Panc1 (cell line): ENCODE measurements around the gene CHPT1. TPM values are rescaled to one million over a fixed set of nuclear protein-coding genes. Genes with fewer than 3 reads are reported as not detected.
A peak's percentile ranks its signal among the peaks of the same experiment; 100 is the strongest.
"Not testable (repeated sequence)": the region's sequence is repeated elsewhere in the genome, so short reads cannot be mapped to it uniquely, and the experiment has no call there.

Source experiments
- ATAC-seq: fragments of 200-7000 bp; cut with Tn5 transposase; 2 replicates; pipeline ENCODE4 v1.9.1; 2020; ENCODE audit warnings: mild to moderate bottlenecking, moderate library complexity
- BruUV-seq: library from RNA; stranded (reverse); fragments of 400-500 nt; replicated peaks from 2 replicates; lab custom pipeline; 2021; lab: Mats Ljungman, UMichigan
- CTCF ChIA-PET: fragments of 300-600 bp; sonication (Branson Sonifier 250); formaldehyde crosslinking; loops from one replicate; lab custom pipeline; 2022; ENCODE audit warnings: antibody characterized with exemption; lab: Charles Lee
- POLR2A ChIA-PET: fragments of 300-600 bp; sonication (Branson Sonifier 250); formaldehyde crosslinking; loops from one replicate; lab custom pipeline; 2022; ENCODE audit warnings: antibody characterized with exemption; lab: Charles Lee
- DNase-seq: peaks from one replicate; pipeline ENCODE4 v3.0.0-alpha.2; 2010; ENCODE audit warnings: low read depth, low spot score
- H3K27ac ChIP-seq: 2 replicates; pipeline ENCODE4 v1.5.1; 2011; ENCODE audit warnings: mild to moderate bottlenecking, low read length, inconsistent platforms
- H3K27me3 ChIP-seq: fragments of 200-500 bp; sonication (Bioruptor generic); 2 replicates; pipeline ENCODE4 v1.6.0; 2014; ENCODE audit warnings: low read length, inconsistent platforms; ENCODE audit not compliant: control insufficient read depth, insufficient read depth
- H3K36me3 ChIP-seq: fragments of 200-500 bp; sonication (Bioruptor generic); 2 replicates; pipeline ENCODE4 v1.5.1; 2014; ENCODE audit warnings: inconsistent platforms, mild to moderate bottlenecking, low read length, moderate library complexity; ENCODE audit not compliant: control insufficient read depth, insufficient read depth
- H3K4me1 ChIP-seq: 2 replicates; pipeline ENCODE4 v1.5.1; 2011; ENCODE audit warnings: inconsistent platforms, mild to moderate bottlenecking, low read length, moderate library complexity; ENCODE audit not compliant: control insufficient read depth, insufficient read depth
- H3K4me3 ChIP-seq, 2 experiments: 2 replicates each; pipeline ENCODE4 v1.5.1; 2011 to 2012; ENCODE audit warnings: low read depth in 2 of 2, low read length in 2 of 2, mild to moderate bottlenecking in 2 of 2, inconsistent platforms in 1 of 2, moderate library complexity in 1 of 2
- H3K9me3 ChIP-seq: fragments of 200-500 bp; sonication (Bioruptor generic); 2 replicates; pipeline ENCODE4 v1.5.1; 2014; ENCODE audit warnings: low read depth, mild to moderate bottlenecking, inconsistent platforms, low read length, moderate library complexity; ENCODE audit not compliant: control insufficient read depth, insufficient read depth
- POLR2AphosphoS5 ChIP-seq: IDR thresholded peaks from 2 replicates; pipeline ENCODE4 v1.6.1; 2012; ENCODE audit warnings: mild to moderate bottlenecking, low read depth, low read length, moderate library complexity
- SIN3A ChIP-seq: IDR thresholded peaks from 2 replicates; pipeline ENCODE4 v1.6.1; 2012; ENCODE audit warnings: low read depth, mild to moderate bottlenecking, low read length, moderate library complexity, borderline replicate concordance; ENCODE audit not compliant: insufficient read depth
- TCF7L2 ChIP-seq: IDR thresholded peaks from 2 replicates; pipeline ENCODE4 v1.6.1; 2011; ENCODE audit warnings: mild to moderate bottlenecking, low read depth, low read length, inconsistent platforms
- in situ Hi-C: cut with HindIII; loops from 2 replicates; pipeline ENCODE4 v1.10.0; 2016; ENCODE audit warnings: low sequenced_read_pairs, low pct_unique_long_range_greater_than_20kb
- intact Hi-C: fragments of 100-400 bp; cut with micrococcal nuclease; formaldehyde crosslinking; loops from one replicate; pipeline ENCODE4 v1.10.0; 2022; ENCODE audit not compliant: unreplicated experiment
- total RNA-seq: library from RNA; stranded (reverse); gene quantifications from one replicate; pipeline ENCODE4 v1.2.1, GENCODE V29; 2021; ENCODE audit not compliant: unreplicated experiment
- TF ChIP-seq, protein P1 (sequence below): fragments of 450-650 bp; IDR thresholded peaks from 2 replicates; pipeline ENCODE4 v1.5.1; 2017; ENCODE audit warnings: mild to moderate bottlenecking
- TF ChIP-seq, protein P2 (sequence below), 2 experiments: IDR thresholded peaks; 2 replicates each; pipeline ENCODE4 v1.6.1; 2011 to 2012; ENCODE audit warnings: low read depth in 2 of 2, control low read depth in 1 of 2, low read length in 1 of 2, mild to moderate bottlenecking in 1 of 2, moderate library complexity in 1 of 2; ENCODE audit not compliant: insufficient read depth in 1 of 2

Gene CHPT1
- total RNA-seq, 1 experiment from 2014 or later = 78.3 TPM

GRCh38 chr12:101733166-101733565, 35.7 kb downstream of the CHPT1 start:
- Histone ChIP-seq H3K36me3 (peaks cover 12% of the 10 kb centered on the region; the same call in 1 of the 2 replicates), H3K27me3 (no peaks in the 10 kb centered on the region), H3K4me1 (no peaks in the 10 kb centered on the region), H3K4me3 (no peak overlapping the region), H3K27ac (no peak overlapping the region), H3K9me3 (no peaks in the 10 kb centered on the region)
- TF ChIP-seq SIN3A (no peak), TCF7L2 (no peak)
- TF ChIP-seq, protein P1, sequence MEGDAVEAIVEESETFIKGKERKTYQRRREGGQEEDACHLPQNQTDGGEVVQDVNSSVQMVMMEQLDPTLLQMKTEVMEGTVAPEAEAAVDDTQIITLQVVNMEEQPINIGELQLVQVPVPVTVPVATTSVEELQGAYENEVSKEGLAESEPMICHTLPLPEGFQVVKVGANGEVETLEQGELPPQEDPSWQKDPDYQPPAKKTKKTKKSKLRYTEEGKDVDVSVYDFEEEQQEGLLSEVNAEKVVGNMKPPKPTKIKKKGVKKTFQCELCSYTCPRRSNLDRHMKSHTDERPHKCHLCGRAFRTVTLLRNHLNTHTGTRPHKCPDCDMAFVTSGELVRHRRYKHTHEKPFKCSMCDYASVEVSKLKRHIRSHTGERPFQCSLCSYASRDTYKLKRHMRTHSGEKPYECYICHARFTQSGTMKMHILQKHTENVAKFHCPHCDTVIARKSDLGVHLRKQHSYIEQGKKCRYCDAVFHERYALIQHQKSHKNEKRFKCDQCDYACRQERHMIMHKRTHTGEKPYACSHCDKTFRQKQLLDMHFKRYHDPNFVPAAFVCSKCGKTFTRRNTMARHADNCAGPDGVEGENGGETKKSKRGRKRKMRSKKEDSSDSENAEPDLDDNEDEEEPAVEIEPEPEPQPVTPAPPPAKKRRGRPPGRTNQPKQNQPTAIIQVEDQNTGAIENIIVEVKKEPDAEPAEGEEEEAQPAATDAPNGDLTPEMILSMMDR = no peak
- TF ChIP-seq, protein P2, sequence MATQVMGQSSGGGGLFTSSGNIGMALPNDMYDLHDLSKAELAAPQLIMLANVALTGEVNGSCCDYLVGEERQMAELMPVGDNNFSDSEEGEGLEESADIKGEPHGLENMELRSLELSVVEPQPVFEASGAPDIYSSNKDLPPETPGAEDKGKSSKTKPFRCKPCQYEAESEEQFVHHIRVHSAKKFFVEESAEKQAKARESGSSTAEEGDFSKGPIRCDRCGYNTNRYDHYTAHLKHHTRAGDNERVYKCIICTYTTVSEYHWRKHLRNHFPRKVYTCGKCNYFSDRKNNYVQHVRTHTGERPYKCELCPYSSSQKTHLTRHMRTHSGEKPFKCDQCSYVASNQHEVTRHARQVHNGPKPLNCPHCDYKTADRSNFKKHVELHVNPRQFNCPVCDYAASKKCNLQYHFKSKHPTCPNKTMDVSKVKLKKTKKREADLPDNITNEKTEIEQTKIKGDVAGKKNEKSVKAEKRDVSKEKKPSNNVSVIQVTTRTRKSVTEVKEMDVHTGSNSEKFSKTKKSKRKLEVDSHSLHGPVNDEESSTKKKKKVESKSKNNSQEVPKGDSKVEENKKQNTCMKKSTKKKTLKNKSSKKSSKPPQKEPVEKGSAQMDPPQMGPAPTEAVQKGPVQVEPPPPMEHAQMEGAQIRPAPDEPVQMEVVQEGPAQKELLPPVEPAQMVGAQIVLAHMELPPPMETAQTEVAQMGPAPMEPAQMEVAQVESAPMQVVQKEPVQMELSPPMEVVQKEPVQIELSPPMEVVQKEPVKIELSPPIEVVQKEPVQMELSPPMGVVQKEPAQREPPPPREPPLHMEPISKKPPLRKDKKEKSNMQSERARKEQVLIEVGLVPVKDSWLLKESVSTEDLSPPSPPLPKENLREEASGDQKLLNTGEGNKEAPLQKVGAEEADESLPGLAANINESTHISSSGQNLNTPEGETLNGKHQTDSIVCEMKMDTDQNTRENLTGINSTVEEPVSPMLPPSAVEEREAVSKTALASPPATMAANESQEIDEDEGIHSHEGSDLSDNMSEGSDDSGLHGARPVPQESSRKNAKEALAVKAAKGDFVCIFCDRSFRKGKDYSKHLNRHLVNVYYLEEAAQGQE (IDR thresholded peaks at IDR 0.05; ENCODE audit: insufficient read depth in 1 of 2, low read depth in 2 of 2, low read length in 1 of 2) = no peak
- no peak for DNase-seq
- no peak for ATAC-seq
- in situ Hi-C loops = no loop called here
- ChIA-PET POLR2A (no interaction called here), CTCF (interaction anchor here (0.8 kb wide), 1 partner anchor 63 kb away, joined by 3 read pairs; no protein-coding TSS in a partner anchor)
- intact Hi-C loops = no loop called here
- no TSS peak for BruUV-seq

- H3K27ac ChIP-seq, in situ Hi-C loops, POLR2A ChIA-PET: not testable (repeated sequence)
Measured at GRCh38 chr12:101734482-101734881, 37.0 kb downstream of the CHPT1 start.

GRCh38 chr12:101737476-101737875, 40.0 kb downstream of the CHPT1 start:
- intact Hi-C loops = no loop called here
- POLR2A ChIA-PET = no interaction called here
- Histone ChIP-seq H3K4me3 (no peak overlapping the region), H3K27ac (no peak overlapping the region), H3K27me3 (no peaks in the 10 kb centered on the region), H3K4me1 (no peaks in the 10 kb centered on the region), H3K36me3 (0 out of 2 replicates have a peak, but pooled peaks cover 2% of the 10 kb centered on the region), H3K9me3 (no peaks in the 10 kb centered on the region)
- TF ChIP-seq SIN3A = no peak
- TF ChIP-seq, protein P1 = no peak
- TF ChIP-seq, protein P2 (IDR thresholded peaks at IDR 0.05; ENCODE audit: insufficient read depth in 1 of 2, low read depth in 2 of 2, low read length in 1 of 2) = no peak
- no peak for TF ChIP-seq TCF7L2
- TF ChIP-seq POLR2AphosphoS5 = no peak
- CTCF ChIA-PET = no interaction called here
- in situ Hi-C loops = no loop called here
- ATAC-seq (no peak), DNase-seq (no peak)
- TSS peak; percentile 28 for BruUV-seq

More at GRCh38 chr12:101734482-101734881, 37.0 kb downstream of the CHPT1 start:
- intact Hi-C loops, H3K9me3 ChIP-seq, DNase-seq, H3K4me3 ChIP-seq, H3K4me1 ChIP-seq, ATAC-seq, CTCF ChIA-PET, H3K36me3 ChIP-seq, BruUV-seq, H3K27me3 ChIP-seq: not testable (repeated sequence)
